Glomerular visceral epithelial cell (primary cell): ENCODE measurements around the gene PLXND1.
A peak's percentile ranks its signal among the peaks of the same experiment; 100 is the strongest.
"Not testable (repeated sequence)": the region's sequence is repeated elsewhere in the genome, so short reads cannot be mapped to it uniquely, and the experiment has no call there.

Experiments used
- DNase-seq: peaks from one replicate; pipeline ENCODE4 v3.0.0-alpha.2; 2016; ENCODE audit errors: extremely low spot score

Gene PLXND1

GRCh38 chr3:129528589-129529100, 77.8 kb downstream of the PLXND1 start, which contains the start of gene RHO:
Gene RHO, plus strand, starts transcription at chr3:129528639. Its CDS starts 95 bp downstream, at chr3:129528734.
- DNase-seq = no peak

- no peak for DNase-seq
Observed at GRCh38 chr3:129527262-129527661, 79.2 kb downstream of the PLXND1 start.

DNA sequence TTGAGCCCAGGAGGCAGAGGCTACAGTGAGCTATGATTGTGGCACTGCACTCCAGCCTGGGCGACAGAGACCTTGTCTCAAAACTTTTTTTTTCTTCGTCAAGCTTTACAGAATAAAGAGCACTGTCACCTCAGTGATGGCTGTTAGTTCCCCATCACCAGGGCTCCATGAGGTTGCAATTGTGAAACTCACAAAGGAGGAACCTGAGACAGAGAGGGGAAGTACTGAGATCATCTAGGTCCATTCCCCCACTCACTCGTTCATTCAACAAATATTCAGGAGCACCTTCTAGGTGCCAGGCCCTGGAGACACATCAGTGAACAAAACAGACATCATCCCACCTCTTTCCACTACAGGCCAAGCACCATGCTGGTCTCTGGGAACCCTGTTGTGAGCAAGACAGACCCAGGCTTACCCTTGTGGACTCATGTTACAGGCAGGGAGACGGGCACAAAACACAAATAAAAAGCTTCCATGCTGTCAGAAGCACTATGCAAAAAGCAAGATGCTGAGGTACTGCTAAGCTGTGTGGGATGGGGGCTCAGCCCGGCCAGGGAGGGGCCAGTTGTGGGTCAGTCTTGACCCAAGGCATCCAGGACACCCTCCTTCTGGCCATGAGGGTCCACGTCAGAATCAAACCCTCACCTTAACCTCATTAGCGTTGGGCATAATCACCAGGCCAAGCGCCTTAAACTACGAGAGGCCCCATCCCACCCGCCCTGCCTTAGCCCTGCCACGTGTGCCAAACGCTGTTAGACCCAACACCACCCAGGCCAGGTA, 80.2 kb downstream of the PLXND1 start:
- no peak for DNase-seq

DNA sequence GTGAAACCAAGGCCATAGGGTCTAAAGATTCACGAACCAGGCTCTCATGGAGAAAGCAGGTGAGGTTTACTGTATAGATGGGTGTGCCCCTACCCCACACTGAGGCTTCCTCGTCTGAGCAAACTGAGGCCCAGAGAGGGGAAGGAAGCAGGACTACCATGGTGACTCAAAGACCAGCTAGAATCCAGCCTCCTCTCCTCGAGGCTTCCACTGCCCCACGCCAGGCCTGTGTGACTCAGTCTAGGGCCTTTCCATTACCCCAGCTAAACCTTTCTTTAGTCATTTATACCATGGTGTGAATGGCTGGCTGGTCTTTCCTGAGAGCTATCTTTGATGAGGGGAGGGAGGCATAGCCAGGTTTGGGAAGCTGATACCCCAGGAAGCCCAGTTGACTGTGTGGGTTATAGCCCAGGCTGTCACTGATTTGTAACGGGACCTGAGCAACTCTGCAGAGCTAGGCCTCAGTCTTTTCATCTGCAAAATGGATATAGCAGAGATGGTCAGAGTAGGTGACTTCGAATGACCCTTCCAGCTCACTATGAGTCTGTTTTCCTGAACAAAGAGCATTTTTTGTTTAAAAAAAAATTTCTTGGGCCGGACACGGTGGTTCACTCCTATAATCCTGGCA, 81.0 kb downstream of the PLXND1 start:
- DNase-seq = peak; percentile 21

GRCh38 chr3:129524081-129524480, 82.4 kb downstream of the PLXND1 start:
- DNase-seq = no peak

DNA sequence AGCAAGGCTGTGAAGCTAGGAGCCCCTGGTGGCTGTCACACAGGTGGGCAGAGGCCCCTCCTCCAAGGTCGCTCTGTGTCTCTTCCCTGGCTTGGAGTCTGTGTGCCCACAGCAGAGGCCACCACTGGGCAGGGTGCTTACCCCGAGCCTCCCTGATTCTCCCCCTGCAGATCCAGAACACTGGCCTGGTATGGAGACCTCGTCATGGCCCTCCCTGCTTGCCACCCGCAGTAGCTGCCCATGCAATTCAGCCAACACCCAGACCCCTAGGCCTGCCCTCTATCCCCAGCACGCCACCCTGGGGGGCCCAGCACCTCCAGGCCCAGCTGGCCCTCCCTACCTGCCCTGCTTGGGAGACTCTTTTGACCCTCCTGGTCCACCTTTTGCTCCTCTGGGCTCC, 83.5 kb downstream of the PLXND1 start:
- DNase-seq = no peak

- no peak for DNase-seq
Observed at GRCh38 chr3:129521611-129522010, 84.9 kb downstream of the PLXND1 start.

DNA sequence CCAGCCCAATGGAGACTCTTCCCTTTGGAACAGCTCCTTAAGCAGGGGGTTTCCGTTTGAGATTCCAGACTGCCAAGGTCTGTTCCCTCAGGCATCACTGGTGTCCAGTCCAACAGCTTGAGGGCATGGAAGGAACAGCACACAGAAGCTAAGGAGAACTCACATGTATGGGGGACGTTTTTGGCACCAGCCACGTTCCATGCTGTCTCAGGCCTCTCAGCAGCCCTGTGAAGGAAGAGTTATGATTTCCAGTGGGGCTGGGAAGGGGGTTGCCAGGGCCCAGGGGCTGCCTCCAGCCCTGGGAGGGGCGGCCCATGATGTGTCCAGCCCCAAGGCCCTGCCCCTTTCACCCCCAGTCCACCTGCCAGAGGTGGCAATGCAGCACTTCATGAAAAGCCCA, 85.5 kb downstream of the PLXND1 start:
- no peak for DNase-seq

DNA sequence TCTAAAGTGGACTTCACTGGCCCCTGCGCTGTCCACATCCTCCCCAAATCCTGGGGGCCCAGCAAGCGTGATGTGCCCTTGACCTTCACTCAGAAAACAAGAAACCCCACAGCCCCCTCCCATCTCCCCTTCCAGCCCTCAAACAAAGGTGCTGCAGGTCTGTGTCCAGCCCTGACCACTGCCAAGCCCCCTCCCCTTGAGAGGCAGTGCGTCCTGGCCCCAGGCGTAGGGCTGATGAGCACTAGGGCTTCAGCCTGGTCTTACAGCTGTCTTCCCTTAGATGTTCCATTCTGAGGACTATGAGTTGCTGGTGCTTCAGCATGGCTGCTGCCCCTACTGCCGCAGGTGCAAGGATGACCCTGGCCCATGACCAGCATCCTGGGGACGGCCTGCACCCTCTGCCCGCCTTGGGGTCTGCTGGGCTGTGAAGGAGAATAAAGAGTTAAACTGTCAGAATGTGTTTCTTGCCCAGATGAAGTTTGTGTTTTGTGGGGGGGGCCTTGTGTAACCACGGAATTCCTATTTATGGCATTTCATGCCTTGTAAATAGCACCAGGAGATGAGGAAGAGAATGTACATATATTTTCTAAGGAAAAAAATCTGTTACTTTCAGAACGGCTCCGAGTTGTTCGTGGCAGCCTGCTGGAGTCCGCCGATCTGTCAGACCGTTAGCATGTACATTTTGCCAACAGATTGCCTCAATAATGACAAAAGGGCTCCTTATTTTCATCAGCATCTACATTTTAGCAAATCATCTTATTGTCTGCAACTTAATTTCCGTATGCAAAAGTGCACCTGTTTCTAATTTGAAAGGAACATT, 86.4 kb downstream of the PLXND1 start:
- DNase-seq = no peak

- no peak for DNase-seq
Observed at GRCh38 chr3:129519449-129519848, 87.0 kb downstream of the PLXND1 start.

DNA sequence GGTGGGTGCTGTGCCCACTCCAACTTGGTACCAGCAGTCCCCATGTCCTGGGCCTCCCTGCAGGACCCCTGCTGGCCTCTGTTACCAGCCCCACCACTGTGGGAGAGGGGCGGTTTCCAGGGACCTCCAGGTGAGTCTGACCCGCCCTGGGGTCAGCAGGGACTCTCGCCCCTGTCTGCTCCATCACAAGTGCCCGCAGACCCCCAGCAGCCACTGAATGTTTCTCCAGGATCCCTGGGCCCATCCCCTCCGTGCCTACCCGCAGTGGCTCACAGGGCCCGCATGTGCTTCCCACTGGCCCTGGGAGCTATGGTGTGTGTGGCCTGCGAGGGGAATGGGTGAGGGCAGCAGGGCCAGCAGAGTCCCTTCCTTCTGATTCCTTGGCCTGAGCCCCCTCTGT, 87.9 kb downstream of the PLXND1 start:
- DNase-seq = no peak

GRCh38 chr3:129518038-129518561, 88.4 kb downstream of the PLXND1 start:
- DNase-seq = no peak

DNA sequence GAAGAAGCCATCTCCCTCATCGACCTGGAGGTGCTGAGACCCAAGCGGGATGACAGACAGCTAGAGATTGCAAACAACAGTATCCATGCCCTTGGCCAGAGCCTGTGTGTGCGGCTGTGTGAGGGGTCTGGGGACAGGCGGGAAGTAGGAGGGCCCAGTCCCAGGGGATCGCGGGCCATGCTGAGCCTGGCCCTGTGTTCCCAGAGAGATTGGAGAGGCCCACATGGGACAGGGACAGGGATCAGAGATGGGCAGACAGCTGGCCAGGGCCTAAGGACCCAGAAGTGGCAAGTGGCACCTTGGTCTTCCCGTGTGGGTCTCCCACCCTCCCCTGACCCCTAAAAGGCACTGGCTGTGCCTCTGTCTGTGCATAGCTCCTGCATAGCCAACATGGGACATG, 89.0 kb downstream of the PLXND1 start:
- DNase-seq = no peak

GRCh38 chr3:129515821-129516432, 90.5 kb downstream of the PLXND1 start:
- DNase-seq = not testable (repeated sequence)

- not testable (repeated sequence) for DNase-seq
Observed at GRCh38 chr3:129515108-129515820, 91.2 kb downstream of the PLXND1 start.

GRCh38 chr3:129514563-129514962, 91.9 kb downstream of the PLXND1 start:
- DNase-seq = no peak

GRCh38 chr3:129514110-129514509, 92.4 kb downstream of the PLXND1 start:
- no peak for DNase-seq

- no peak for DNase-seq
Observed at GRCh38 chr3:129513705-129514104, 92.8 kb downstream of the PLXND1 start.

GRCh38 chr3:129512595-129512994, 93.9 kb downstream of the PLXND1 start:
- no peak for DNase-seq

DNA sequence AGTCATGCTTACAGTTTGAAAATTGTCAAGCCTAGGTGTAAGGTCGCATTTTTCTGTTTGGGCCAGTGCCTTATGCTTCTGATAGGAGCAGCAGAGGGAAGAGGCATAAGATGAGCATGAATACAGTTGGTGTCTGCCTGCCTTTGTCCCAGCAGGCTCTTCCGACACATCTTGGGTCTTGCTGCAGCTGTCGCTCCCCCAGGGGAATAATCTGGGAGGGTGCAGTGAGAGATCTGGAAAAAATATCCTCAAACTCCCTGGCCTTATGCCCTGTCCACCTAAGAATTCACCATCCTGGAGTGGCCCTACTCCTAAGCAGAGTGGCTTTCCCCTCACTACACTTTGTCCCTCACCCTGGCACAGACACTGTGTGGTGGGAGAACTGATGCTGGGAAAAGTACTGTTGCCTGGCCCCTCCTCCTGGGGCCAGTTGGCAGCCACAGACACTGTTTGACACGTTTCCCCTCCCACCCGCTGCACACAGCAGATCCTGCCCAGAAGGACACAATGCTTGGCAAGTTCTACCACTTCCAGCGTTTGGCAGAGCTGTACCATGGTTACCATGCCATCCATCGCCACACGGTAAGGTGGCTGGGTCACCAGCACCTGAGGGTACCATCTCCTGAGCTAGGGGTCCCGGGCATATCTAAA, 99.2 kb downstream of the PLXND1 start:
- DNase-seq = no peak
